NB4 (cell line): Measurements from ENCODE around the gene FRRS1L.

Experiments used
- DNase-seq: peaks from one replicate; pipeline ENCODE4 v3.0.0; 2010; ENCODE audit warnings: low read depth
- H3K4me3 ChIP-seq: one replicate; pipeline ENCODE4 v1.5.1; 2011; ENCODE audit warnings: mild to moderate bottlenecking, low read depth, low read length, moderate library complexity
- MYC ChIP-seq: IDR thresholded peaks from 2 replicates; pipeline ENCODE4 v1.6.1; 2011; ENCODE audit warnings: low read depth, low read length
- POLR2A ChIP-seq: IDR thresholded peaks from 2 replicates; pipeline ENCODE4 v1.6.1; 2011; ENCODE audit warnings: mild to moderate bottlenecking; ENCODE audit not compliant: insufficient read length; ENCODE audit errors: extremely low read depth
- TF ChIP-seq, protein P1 (sequence below): IDR thresholded peaks from one replicate; pipeline ENCODE4 v1.5.1; 2012; ENCODE audit warnings: low read depth, low read length
- TF ChIP-seq, protein P2 (sequence below): IDR thresholded peaks from 2 replicates; pipeline ENCODE4 v1.6.1; 2011; ENCODE audit warnings: low read depth, low read length

FRRS1L gene, protein sequence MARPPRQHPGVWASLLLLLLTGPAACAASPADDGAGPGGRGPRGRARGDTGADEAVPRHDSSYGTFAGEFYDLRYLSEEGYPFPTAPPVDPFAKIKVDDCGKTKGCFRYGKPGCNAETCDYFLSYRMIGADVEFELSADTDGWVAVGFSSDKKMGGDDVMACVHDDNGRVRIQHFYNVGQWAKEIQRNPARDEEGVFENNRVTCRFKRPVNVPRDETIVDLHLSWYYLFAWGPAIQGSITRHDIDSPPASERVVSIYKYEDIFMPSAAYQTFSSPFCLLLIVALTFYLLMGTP

GRCh38 chr9:109166771-109167601 lies at the start of gene FRRS1L:
Gene FRRS1L (minus strand): TSS chr9:109167249. CDS start chr9:109167138, 111 bp downstream.
- DNase-seq: no peak
- TF ChIP-seq, protein P1, sequence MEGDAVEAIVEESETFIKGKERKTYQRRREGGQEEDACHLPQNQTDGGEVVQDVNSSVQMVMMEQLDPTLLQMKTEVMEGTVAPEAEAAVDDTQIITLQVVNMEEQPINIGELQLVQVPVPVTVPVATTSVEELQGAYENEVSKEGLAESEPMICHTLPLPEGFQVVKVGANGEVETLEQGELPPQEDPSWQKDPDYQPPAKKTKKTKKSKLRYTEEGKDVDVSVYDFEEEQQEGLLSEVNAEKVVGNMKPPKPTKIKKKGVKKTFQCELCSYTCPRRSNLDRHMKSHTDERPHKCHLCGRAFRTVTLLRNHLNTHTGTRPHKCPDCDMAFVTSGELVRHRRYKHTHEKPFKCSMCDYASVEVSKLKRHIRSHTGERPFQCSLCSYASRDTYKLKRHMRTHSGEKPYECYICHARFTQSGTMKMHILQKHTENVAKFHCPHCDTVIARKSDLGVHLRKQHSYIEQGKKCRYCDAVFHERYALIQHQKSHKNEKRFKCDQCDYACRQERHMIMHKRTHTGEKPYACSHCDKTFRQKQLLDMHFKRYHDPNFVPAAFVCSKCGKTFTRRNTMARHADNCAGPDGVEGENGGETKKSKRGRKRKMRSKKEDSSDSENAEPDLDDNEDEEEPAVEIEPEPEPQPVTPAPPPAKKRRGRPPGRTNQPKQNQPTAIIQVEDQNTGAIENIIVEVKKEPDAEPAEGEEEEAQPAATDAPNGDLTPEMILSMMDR: no peak
- TF ChIP-seq, protein P2, sequence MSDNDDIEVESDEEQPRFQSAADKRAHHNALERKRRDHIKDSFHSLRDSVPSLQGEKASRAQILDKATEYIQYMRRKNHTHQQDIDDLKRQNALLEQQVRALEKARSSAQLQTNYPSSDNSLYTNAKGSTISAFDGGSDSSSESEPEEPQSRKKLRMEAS: no peak
- TF ChIP-seq MYC: no peak
- TF ChIP-seq POLR2A: no peak
- H3K4me3 ChIP-seq: no peak within 1 kb of the TSS

GRCh38 chr9:109214414-109214813 lies 47.4 kb upstream of the FRRS1L start:
- DNase-seq: no peak
- H3K4me3 ChIP-seq: no peak overlapping the region
- no peak for TF ChIP-seq POLR2A
- TF ChIP-seq MYC: no peak
- TF ChIP-seq, protein P2: no peak
- TF ChIP-seq, protein P1: no peak

- no peak overlapping the region for H3K4me3 ChIP-seq
- no peak for DNase-seq
- TF ChIP-seq POLR2A (no peak), MYC (no peak)
- TF ChIP-seq, protein P1: no peak
- TF ChIP-seq, protein P2: no peak
Measured at GRCh38 chr9:109213285-109214121, 46.5 kb upstream of the FRRS1L start.

DNA sequence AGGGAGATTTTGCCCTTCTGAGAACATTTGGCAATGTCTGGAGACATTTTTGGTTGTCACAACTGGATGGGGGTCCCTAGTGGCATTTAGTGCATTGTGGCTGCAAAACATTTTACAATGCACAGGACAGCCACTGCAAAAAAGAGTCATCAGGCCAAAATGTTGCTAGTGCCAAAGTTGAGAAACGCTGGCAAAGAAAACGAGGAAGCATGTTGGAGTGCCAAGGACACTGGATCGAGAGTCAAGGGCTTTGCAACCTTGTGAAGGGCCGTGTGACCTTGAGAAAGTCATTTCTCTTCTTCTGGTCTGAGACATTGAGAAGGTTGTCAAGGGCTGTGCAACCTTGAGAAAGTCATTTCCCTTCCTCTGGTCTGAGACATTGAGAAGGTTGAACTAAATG lies 45.7 kb upstream of the FRRS1L start:
- no peak overlapping the region for H3K4me3 ChIP-seq
- DNase-seq: no peak
- TF ChIP-seq POLR2A (no peak), MYC (no peak)
- TF ChIP-seq, protein P2: no peak
- TF ChIP-seq, protein P1: no peak

DNA sequence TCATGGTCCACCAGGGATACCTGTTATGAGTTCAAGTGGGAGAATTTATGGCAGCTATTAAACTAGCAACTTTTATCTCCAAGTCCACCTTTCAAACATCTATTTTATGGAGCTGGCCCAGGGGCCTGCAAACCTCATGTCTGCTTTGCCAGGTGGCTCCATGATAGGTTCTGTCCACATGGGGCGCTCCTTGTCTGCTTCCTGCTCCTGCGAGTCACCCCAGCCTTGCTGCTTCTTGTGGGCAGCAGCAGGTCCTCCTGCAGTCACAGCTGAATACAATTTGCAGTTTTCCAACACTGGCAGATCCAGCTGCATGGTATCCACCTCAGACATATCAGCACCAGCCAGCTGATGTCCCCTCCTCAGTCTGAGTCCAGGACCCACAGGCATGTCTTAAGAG lies 39.6 kb upstream of the FRRS1L start:
- TF ChIP-seq, protein P1: peak; percentile 5
- TF ChIP-seq MYC: no peak
- H3K4me3 ChIP-seq: no peak overlapping the region
- peak; percentile 10 for DNase-seq
